HCT116 (cell line): Measurements from ENCODE around the gene NCAPD3. TPM values are rescaled to one million over a fixed set of nuclear protein-coding genes. Genes with fewer than 3 reads are reported as not detected.

Source experiments
- ATAC-seq: fragments of 200-7000 bp; cut with Tn5 transposase; 2 replicates; pipeline ENCODE4 v1.9.1; 2020; ENCODE audit warnings: mild to moderate bottlenecking, moderate library complexity
- BruUV-seq: library from RNA; stranded (reverse); fragments of 400-500 nt; replicated peaks from 2 replicates; lab custom pipeline; 2021; lab: Mats Ljungman, UMichigan
- CTCF ChIA-PET: fragments of 300-600 bp; sonication (Branson Sonifier 250); formaldehyde crosslinking; loops from one replicate; lab custom pipeline; 2021; ENCODE audit warnings: antibody characterized with exemption; lab: Charles Lee
- POLR2A ChIA-PET: fragments of 300-600, 350-600 bp; sonication (Branson Sonifier 250); formaldehyde crosslinking; loops from one replicate; lab custom pipeline; 2021; ENCODE audit warnings: antibody characterized with exemption; lab: Charles Lee
- RAD21 ChIA-PET, 2 experiments: fragments of 300-600 bp; sonication (Branson Sonifier 250); formaldehyde crosslinking; loops; one replicate each; lab custom pipeline; 2023; ENCODE audit warnings: low total read pairs in 2 of 2; ENCODE audit not compliant: uncharacterized antibody in 2 of 2, unreplicated experiment in 2 of 2, low non-redundant PET in 1 of 2; lab: Charles Lee
- DNase-seq: peaks from one replicate; pipeline ENCODE4 v3.0.0-alpha.2; 2010; ENCODE audit warnings: low read depth, low spot score
- H2AFZ ChIP-seq: fragments of 200-600 bp; shearing (Covaris generic), sonication (generic); 2 replicates; pipeline ENCODE4 v1.6.1; 2017; ENCODE audit warnings: low read depth, mixed run types, mixed read lengths, antibody characterized with exemption, low read length; ENCODE audit not compliant: poor library complexity, severe bottlenecking
- H3K27ac ChIP-seq: 2 replicates; pipeline ENCODE4 v1.5.1; 2012; ENCODE audit warnings: low read depth, low read length
- H3K27me3 ChIP-seq: fragments of 200-600 bp; sonication (generic); 2 replicates; pipeline ENCODE4 v1.6.1; 2016; ENCODE audit warnings: mixed run types, low read length, mixed read lengths; ENCODE audit not compliant: insufficient read depth
- H3K36me3 ChIP-seq, 2 experiments: fragments of 200-500 bp in 1 of 2; fragments of 200-600 bp in 1 of 2; sonication (Bioruptor generic) in 1 of 2; sonication (generic) in 1 of 2; 2 replicates each; pipeline versions ENCODE4 v1.5.1 to v1.6.1; 2014 to 2016; ENCODE audit warnings: low read length in 2 of 2, inconsistent platforms in 1 of 2, mixed read lengths in 1 of 2, mixed run types in 1 of 2; ENCODE audit not compliant: insufficient read depth in 2 of 2, control insufficient read depth in 1 of 2
- H3K4me1 ChIP-seq, 2 experiments: fragments of 200-600 bp in 1 of 2; sonication (generic) in 1 of 2; 2 replicates each; pipeline versions ENCODE4 v1.5.1 to v1.6.1; 2012 to 2017; ENCODE audit warnings: low read length in 2 of 2, inconsistent platforms in 1 of 2, mild to moderate bottlenecking in 1 of 2, mixed read lengths in 1 of 2, mixed run types in 1 of 2, moderate library complexity in 1 of 2; ENCODE audit not compliant: insufficient read depth in 2 of 2, control insufficient read depth in 1 of 2
- H3K4me2 ChIP-seq: fragments of 200-600 bp; sonication (generic); 2 replicates; pipeline ENCODE4 v1.6.1; 2017; ENCODE audit warnings: mixed run types, low read length, mixed read lengths
- H3K4me3 ChIP-seq, 2 experiments: fragments of 200-600 bp in 1 of 2; sonication (generic) in 1 of 2; replicated peaks in 1 of 2; 2 replicates each; pipeline ENCODE4 v1.5.1; 2011 to 2016; ENCODE audit warnings: low read length in 2 of 2, control low read depth in 1 of 2, low read depth in 1 of 2, mild to moderate bottlenecking in 1 of 2, mixed read lengths in 1 of 2, mixed run types in 1 of 2
- H3K79me2 ChIP-seq: fragments of 200-600 bp; sonication (generic); 2 replicates; pipeline ENCODE4 v1.6.1; 2017; ENCODE audit warnings: mild to moderate bottlenecking, mixed run types, low read length, moderate library complexity, mixed read lengths; ENCODE audit not compliant: insufficient read depth
- H3K9ac ChIP-seq: fragments of 200-600 bp; sonication (generic); 2 replicates; pipeline ENCODE4 v1.6.1; 2016; ENCODE audit warnings: low read length, mixed read lengths
- H3K9me2 ChIP-seq: fragments of 200-600 bp; sonication (generic), shearing (Covaris generic); 2 replicates; pipeline ENCODE4 v1.6.1; 2017; ENCODE audit warnings: mixed run types, mild to moderate bottlenecking, moderate library complexity; ENCODE audit not compliant: insufficient read depth
- H3K9me3 ChIP-seq, 2 experiments: fragments of 200-500 bp in 1 of 2; fragments of 200-600 bp in 1 of 2; sonication (Bioruptor generic) in 1 of 2; sonication (generic) in 1 of 2; 2 replicates each; pipeline ENCODE4 v1.6.1; 2014 to 2017; ENCODE audit warnings: low read length in 2 of 2, mixed read lengths in 2 of 2, inconsistent platforms in 1 of 2, low read depth in 1 of 2, mild to moderate bottlenecking in 1 of 2, mixed run types in 1 of 2, moderate library complexity in 1 of 2; ENCODE audit not compliant: control insufficient read depth in 1 of 2, insufficient read depth in 1 of 2
- H4K20me1 ChIP-seq: fragments of 200-600 bp; sonication (generic), shearing (Covaris generic); 2 replicates; pipeline ENCODE4 v1.6.1; 2017; ENCODE audit warnings: mixed run types, mild to moderate bottlenecking, moderate library complexity; ENCODE audit not compliant: insufficient read depth
- ATF3 ChIP-seq: IDR thresholded peaks from 2 replicates; pipeline ENCODE4 v1.6.1; 2012
- EGR1 ChIP-seq: IDR thresholded peaks from 2 replicates; pipeline ENCODE4 v1.6.1; 2012; ENCODE audit warnings: low read depth
- ELF1 ChIP-seq: IDR thresholded peaks from 2 replicates; pipeline ENCODE4 v1.6.1; 2012; ENCODE audit warnings: low read depth, borderline replicate concordance
- EZH2 ChIP-seq: fragments of 200-600 bp; sonication (generic); IDR thresholded peaks from 2 replicates; pipeline ENCODE4 v1.6.1; 2017; ENCODE audit warnings: antibody characterized with exemption, mixed run types
- POLR2AphosphoS5 ChIP-seq: IDR thresholded peaks from 2 replicates; pipeline ENCODE4 v1.6.1; 2011; ENCODE audit warnings: mild to moderate bottlenecking, low read depth, low read length, moderate library complexity
- RAD21 ChIP-seq: IDR thresholded peaks from 2 replicates; pipeline ENCODE4 v1.6.1; 2012; ENCODE audit warnings: low read depth, mild to moderate bottlenecking
- SIN3A ChIP-seq: IDR thresholded peaks from 2 replicates; pipeline ENCODE4 v1.6.1; 2012; ENCODE audit warnings: low read depth
- SP1 ChIP-seq: IDR thresholded peaks from 2 replicates; pipeline ENCODE4 v1.6.1; 2012; ENCODE audit warnings: low read depth
- YY1 ChIP-seq: IDR thresholded peaks from 2 replicates; pipeline ENCODE4 v1.6.1; 2011; ENCODE audit warnings: low read length, low read depth, moderate library complexity, mild to moderate bottlenecking; ENCODE audit not compliant: insufficient replicate concordance; ENCODE audit errors: extremely low read depth
- ZFX ChIP-seq: fragments of 450-650 bp; IDR thresholded peaks from 2 replicates; pipeline ENCODE4 v1.6.1; 2017
- intact Hi-C: fragments of 100-400 bp; cut with micrococcal nuclease; formaldehyde crosslinking; loops from 2 replicates; pipeline ENCODE4 v1.10.0; 2022
- total RNA-seq: library from RNA; stranded (reverse); gene quantifications from one replicate; pipeline ENCODE4 v1.2.1, GENCODE V29; 2021; ENCODE audit not compliant: unreplicated experiment
- TF ChIP-seq, protein P1 (sequence below): IDR thresholded peaks from 2 replicates; pipeline ENCODE4 v1.6.1; 2012; ENCODE audit warnings: low read depth
- TF ChIP-seq, protein P2 (sequence below): IDR thresholded peaks from 2 replicates; pipeline ENCODE4 v1.6.1; 2011; ENCODE audit warnings: mild to moderate bottlenecking, low read length, moderate library complexity; ENCODE audit not compliant: insufficient replicate concordance; ENCODE audit errors: extremely low read depth
- TF ChIP-seq, protein P3 (sequence below), 3 experiments: fragments of 200-600 bp in 1 of 3; sonication (generic) in 1 of 3; IDR thresholded peaks in 2 of 3; conservative IDR thresholded peaks in 1 of 3; 2 replicates each; pipeline ENCODE4 v1.5.1; 2012 to 2017; ENCODE audit warnings: low read depth in 2 of 3, low read length in 2 of 3, antibody characterized with exemption in 1 of 3, borderline replicate concordance in 1 of 3, control low read depth in 1 of 3, mild to moderate bottlenecking in 1 of 3, mixed read lengths in 1 of 3, mixed run types in 1 of 3, moderate library complexity in 1 of 3; ENCODE audit not compliant: insufficient read depth in 1 of 3

The NCAPD3 gene
- total RNA-seq, 1 experiment from 2014 or later, result 71.0 TPM

DNA sequence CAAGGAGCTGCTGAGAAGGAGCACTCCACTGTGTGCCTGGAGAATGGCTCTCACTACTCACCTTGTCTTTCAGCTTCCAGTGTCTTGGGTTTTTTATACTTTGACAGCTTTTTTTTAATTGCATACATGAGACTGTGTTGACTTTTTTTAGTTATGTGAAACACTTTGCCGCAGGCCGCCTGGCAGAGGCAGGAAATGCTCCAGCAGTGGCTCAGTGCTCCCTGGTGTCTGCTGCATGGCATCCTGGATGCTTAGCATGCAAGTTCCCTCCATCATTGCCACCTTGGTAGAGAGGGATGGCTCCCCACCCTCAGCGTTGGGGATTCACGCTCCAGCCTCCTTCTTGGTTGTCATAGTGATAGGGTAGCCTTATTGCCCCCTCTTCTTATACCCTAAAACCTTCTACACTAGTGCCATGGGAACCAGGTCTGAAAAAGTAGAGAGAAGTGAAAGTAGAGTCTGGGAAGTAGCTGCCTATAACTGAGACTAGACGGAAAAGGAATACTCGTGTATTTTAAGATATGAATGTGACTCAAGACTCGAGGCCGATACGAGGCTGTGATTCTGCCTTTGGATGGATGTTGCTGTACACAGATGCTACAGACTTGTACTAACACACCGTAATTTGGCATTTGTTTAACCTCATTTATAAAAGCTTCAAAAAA is 72.6 kb downstream of the NCAPD3 start:
- Histone ChIP-seq H3K4me3 (no peak overlapping the region), H3K27ac (no peak overlapping the region), H3K9ac (no peak overlapping the region), H4K20me1 (no peaks in the 10 kb centered on the region), H3K36me3 (peaks cover under 1 to 41% of the 10 kb centered on the region in 2 experiments; a peak in 3 of 4 replicates), H3K9me3 (no peaks in the 10 kb centered on the region), H2AFZ (no peak overlapping the region), H3K27me3 (no peaks in the 10 kb centered on the region), H3K79me2 (no peaks in the 10 kb centered on the region), H3K4me1 (no peaks in the 10 kb centered on the region), H3K9me2 (no peaks in the 10 kb centered on the region), H3K4me2 (no peak overlapping the region)
- ChIA-PET RAD21 (no interaction called here), CTCF (no interaction called here), POLR2A (no interaction called here)
- DNase-seq (no peak), ATAC-seq (no peak)
- BruUV-seq, result no TSS peak
- TF ChIP-seq, protein P1, sequence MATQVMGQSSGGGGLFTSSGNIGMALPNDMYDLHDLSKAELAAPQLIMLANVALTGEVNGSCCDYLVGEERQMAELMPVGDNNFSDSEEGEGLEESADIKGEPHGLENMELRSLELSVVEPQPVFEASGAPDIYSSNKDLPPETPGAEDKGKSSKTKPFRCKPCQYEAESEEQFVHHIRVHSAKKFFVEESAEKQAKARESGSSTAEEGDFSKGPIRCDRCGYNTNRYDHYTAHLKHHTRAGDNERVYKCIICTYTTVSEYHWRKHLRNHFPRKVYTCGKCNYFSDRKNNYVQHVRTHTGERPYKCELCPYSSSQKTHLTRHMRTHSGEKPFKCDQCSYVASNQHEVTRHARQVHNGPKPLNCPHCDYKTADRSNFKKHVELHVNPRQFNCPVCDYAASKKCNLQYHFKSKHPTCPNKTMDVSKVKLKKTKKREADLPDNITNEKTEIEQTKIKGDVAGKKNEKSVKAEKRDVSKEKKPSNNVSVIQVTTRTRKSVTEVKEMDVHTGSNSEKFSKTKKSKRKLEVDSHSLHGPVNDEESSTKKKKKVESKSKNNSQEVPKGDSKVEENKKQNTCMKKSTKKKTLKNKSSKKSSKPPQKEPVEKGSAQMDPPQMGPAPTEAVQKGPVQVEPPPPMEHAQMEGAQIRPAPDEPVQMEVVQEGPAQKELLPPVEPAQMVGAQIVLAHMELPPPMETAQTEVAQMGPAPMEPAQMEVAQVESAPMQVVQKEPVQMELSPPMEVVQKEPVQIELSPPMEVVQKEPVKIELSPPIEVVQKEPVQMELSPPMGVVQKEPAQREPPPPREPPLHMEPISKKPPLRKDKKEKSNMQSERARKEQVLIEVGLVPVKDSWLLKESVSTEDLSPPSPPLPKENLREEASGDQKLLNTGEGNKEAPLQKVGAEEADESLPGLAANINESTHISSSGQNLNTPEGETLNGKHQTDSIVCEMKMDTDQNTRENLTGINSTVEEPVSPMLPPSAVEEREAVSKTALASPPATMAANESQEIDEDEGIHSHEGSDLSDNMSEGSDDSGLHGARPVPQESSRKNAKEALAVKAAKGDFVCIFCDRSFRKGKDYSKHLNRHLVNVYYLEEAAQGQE, result no peak
- TF ChIP-seq SP1, result no peak
- TF ChIP-seq POLR2AphosphoS5, result no peak
- TF ChIP-seq EGR1, result no peak
- TF ChIP-seq ZFX, result no peak
- no peak for TF ChIP-seq RAD21
- no peak for TF ChIP-seq EZH2
- no peak for TF ChIP-seq SIN3A
- TF ChIP-seq, protein P2, sequence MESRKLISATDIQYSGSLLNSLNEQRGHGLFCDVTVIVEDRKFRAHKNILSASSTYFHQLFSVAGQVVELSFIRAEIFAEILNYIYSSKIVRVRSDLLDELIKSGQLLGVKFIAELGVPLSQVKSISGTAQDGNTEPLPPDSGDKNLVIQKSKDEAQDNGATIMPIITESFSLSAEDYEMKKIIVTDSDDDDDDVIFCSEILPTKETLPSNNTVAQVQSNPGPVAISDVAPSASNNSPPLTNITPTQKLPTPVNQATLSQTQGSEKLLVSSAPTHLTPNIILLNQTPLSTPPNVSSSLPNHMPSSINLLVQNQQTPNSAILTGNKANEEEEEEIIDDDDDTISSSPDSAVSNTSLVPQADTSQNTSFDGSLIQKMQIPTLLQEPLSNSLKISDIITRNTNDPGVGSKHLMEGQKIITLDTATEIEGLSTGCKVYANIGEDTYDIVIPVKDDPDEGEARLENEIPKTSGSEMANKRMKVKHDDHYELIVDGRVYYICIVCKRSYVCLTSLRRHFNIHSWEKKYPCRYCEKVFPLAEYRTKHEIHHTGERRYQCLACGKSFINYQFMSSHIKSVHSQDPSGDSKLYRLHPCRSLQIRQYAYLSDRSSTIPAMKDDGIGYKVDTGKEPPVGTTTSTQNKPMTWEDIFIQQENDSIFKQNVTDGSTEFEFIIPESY, result no peak
- no peak for TF ChIP-seq ATF3
- no peak for TF ChIP-seq YY1
- TF ChIP-seq, protein P3, sequence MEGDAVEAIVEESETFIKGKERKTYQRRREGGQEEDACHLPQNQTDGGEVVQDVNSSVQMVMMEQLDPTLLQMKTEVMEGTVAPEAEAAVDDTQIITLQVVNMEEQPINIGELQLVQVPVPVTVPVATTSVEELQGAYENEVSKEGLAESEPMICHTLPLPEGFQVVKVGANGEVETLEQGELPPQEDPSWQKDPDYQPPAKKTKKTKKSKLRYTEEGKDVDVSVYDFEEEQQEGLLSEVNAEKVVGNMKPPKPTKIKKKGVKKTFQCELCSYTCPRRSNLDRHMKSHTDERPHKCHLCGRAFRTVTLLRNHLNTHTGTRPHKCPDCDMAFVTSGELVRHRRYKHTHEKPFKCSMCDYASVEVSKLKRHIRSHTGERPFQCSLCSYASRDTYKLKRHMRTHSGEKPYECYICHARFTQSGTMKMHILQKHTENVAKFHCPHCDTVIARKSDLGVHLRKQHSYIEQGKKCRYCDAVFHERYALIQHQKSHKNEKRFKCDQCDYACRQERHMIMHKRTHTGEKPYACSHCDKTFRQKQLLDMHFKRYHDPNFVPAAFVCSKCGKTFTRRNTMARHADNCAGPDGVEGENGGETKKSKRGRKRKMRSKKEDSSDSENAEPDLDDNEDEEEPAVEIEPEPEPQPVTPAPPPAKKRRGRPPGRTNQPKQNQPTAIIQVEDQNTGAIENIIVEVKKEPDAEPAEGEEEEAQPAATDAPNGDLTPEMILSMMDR (IDR thresholded peaks at IDR 0.05 in 2 of 3, conservative IDR thresholded peaks at IDR 0.05 in 1 of 3; ENCODE audit: borderline replicate concordance in 1 of 3, insufficient read depth in 1 of 3, low read depth in 2 of 3, low read length in 2 of 3), result no peak
- no peak for TF ChIP-seq ELF1
- intact Hi-C loops, result no loop called here
